HepG2 (cell line): ENCODE results near the gene HEMK1. TPM values are rescaled to one million over a fixed set of nuclear protein-coding genes. Genes with fewer than 3 reads are reported as not detected.

Source experiments
- ATAC-seq: fragments of 200-7000 bp; cut with Tn5 transposase; 3 replicates; pipeline ENCODE4 v1.9.1; 2020; ENCODE audit warnings: mild to moderate bottlenecking, moderate library complexity
- BruUV-seq: library from RNA; stranded (reverse); fragments of 400-500 nt; replicated peaks from 2 replicates; lab custom pipeline; 2021; lab: Mats Ljungman, UMichigan
- CTCF ChIA-PET: fragments of 300-600 bp; formaldehyde crosslinking; extraction: SDS; loops from one replicate; lab custom pipeline; 2021; ENCODE audit warnings: low total read pairs, inconsistent platforms, low intra/inter-chr PET ratio; lab: Yijun Ruan, JAX
- POLR2A ChIA-PET: fragments of 350-600 bp; sonication (Branson Sonifier 250); formaldehyde crosslinking; loops from one replicate; lab custom pipeline; 2020; ENCODE audit warnings: antibody characterized with exemption, inconsistent platforms; lab: Yijun Ruan, JAX
- DNase-seq: peaks from one replicate; pipeline ENCODE4 v3.0.0-alpha.2; 2015; ENCODE audit warnings: low spot score
- FAIRE-seq: peaks from 3 replicates; lab custom pipeline; 2011; peaks lifted over from hg19 to GRCh38; lab: Jason Lieb, UNC
- H2AFZ ChIP-seq: one replicate; pipeline ENCODE4 v1.6.1; 2011; ENCODE audit warnings: low read length, inconsistent platforms
- H3K27ac ChIP-seq: fragments of 300-600 bp; 3 replicates; pipeline ENCODE4 v1.8.0; 2011; ENCODE audit warnings: mixed run types, mild to moderate bottlenecking, mixed read lengths, low read length, inconsistent platforms; ENCODE audit not compliant: insufficient read depth; ENCODE audit errors: extremely low read length
- H3K27me3 ChIP-seq, 2 experiments: fragments of 200-600 bp in 1 of 2; 2 replicates in 1 of 2; 3 replicates in 1 of 2; pipeline versions ENCODE4 v1.6.0 to v1.8.0; 2011; ENCODE audit warnings: low read length in 2 of 2, mild to moderate bottlenecking in 2 of 2, moderate library complexity in 2 of 2, inconsistent platforms in 1 of 2; ENCODE audit not compliant: insufficient read depth in 2 of 2, control insufficient read depth in 1 of 2
- H3K36me3 ChIP-seq, 2 experiments: fragments of 200-600 bp in 1 of 2; replicated peaks in 1 of 2; 2 replicates in 1 of 2; 3 replicates in 1 of 2; pipeline versions ENCODE4 v1.5.1 to v1.8.0; 2011; ENCODE audit warnings: low read length in 2 of 2, inconsistent platforms in 1 of 2; ENCODE audit not compliant: insufficient read depth in 2 of 2, control insufficient read depth in 1 of 2
- H3K4me1 ChIP-seq: 2 replicates; pipeline ENCODE4 v1.5.1; 2012; ENCODE audit warnings: low read length, inconsistent platforms; ENCODE audit not compliant: insufficient read depth
- H3K4me2 ChIP-seq: 2 replicates; pipeline ENCODE4 v1.6.0; 2011; ENCODE audit warnings: low read depth, low read length, inconsistent platforms
- H3K4me3 ChIP-seq, 3 experiments: fragments of 200-600 bp in 1 of 3; sonication (generic), shearing (Covaris generic) in 1 of 3; replicated peaks in 1 of 3; 2 replicates each; pipeline ENCODE4 v1.5.1; 2011 to 2016; ENCODE audit warnings: low read length in 3 of 3, inconsistent platforms in 2 of 3, low read depth in 2 of 3, mild to moderate bottlenecking in 2 of 3, control low read depth in 1 of 3, mixed read lengths in 1 of 3; ENCODE audit not compliant: insufficient read depth in 1 of 3
- H3K79me2 ChIP-seq: one replicate; pipeline ENCODE4 v1.6.1; 2011; ENCODE audit warnings: low read length, inconsistent platforms; ENCODE audit not compliant: insufficient read depth
- H3K9ac ChIP-seq: 2 replicates; pipeline ENCODE4 v1.6.0; 2011; ENCODE audit warnings: mild to moderate bottlenecking, low read depth, low read length, inconsistent platforms; ENCODE audit not compliant: insufficient read depth
- H3K9me3 ChIP-seq: 2 replicates; pipeline ENCODE4 v1.5.1; 2012; ENCODE audit warnings: mild to moderate bottlenecking, low read length
- H4K20me1 ChIP-seq: 2 replicates; pipeline ENCODE4 v1.6.0; 2011; ENCODE audit warnings: inconsistent platforms, mild to moderate bottlenecking, low read length, moderate library complexity; ENCODE audit not compliant: insufficient read depth
- JUND ChIP-seq: sonication (generic); formaldehyde crosslinking; IDR thresholded peaks from 2 replicates; pipeline ENCODE4 v1.8.0; 2022; ENCODE audit warnings: mild to moderate bottlenecking, missing genetic modification reagents
- PAXIP1 ChIP-seq: sonication (generic); formaldehyde crosslinking; conservative IDR thresholded peaks from 2 replicates; pipeline ENCODE4 v1.4.0; 2020; ENCODE audit warnings: mild to moderate bottlenecking, missing genetic modification reagents, moderate library complexity
- POGZ ChIP-seq: sonication (generic); formaldehyde crosslinking; IDR thresholded peaks from 2 replicates; pipeline ENCODE4 v1.4.0; 2020; ENCODE audit warnings: mild to moderate bottlenecking, missing genetic modification reagents
- SIN3B ChIP-seq: fragments of 150-350 bp; IDR thresholded peaks from 2 replicates; pipeline ENCODE4 v1.6.1; 2014; ENCODE audit warnings: low read length
- TCF7 ChIP-seq: sonication (generic); IDR thresholded peaks from 2 replicates; pipeline ENCODE4 v1.6.1; 2016; ENCODE audit warnings: antibody characterized with exemption, low read depth
- TRAFD1 ChIP-seq: sonication (generic); formaldehyde crosslinking; IDR thresholded peaks from 2 replicates; pipeline ENCODE4 v1.5.1; 2020; ENCODE audit warnings: missing genetic modification reagents, mild to moderate bottlenecking, borderline replicate concordance
- ZBTB21 ChIP-seq: sonication (generic); formaldehyde crosslinking; IDR thresholded peaks from 2 replicates; pipeline ENCODE4 v1.4.0; 2020; ENCODE audit warnings: missing genetic modification reagents
- ZEB1 ChIP-seq: IDR thresholded peaks from 2 replicates; pipeline ENCODE4 v1.6.1; 2012; ENCODE audit warnings: mild to moderate bottlenecking, low read depth, inconsistent platforms; ENCODE audit not compliant: insufficient replicate concordance
- ZNF12 ChIP-seq: sonication (generic); formaldehyde crosslinking; IDR thresholded peaks from 2 replicates; pipeline ENCODE4 v1.5.0; 2020; ENCODE audit warnings: missing genetic modification reagents
- ZNF180 ChIP-seq: sonication (generic); formaldehyde crosslinking; IDR thresholded peaks from 2 replicates; pipeline ENCODE4 v1.4.0; 2020; ENCODE audit warnings: low read depth, missing genetic modification reagents, borderline replicate concordance
- ZNF382 ChIP-seq: sonication (generic); formaldehyde crosslinking; IDR thresholded peaks from 2 replicates; pipeline ENCODE4 v1.5.0; 2020; ENCODE audit warnings: missing genetic modification reagents, mild to moderate bottlenecking, borderline replicate concordance
- ZNF746 ChIP-seq: sonication (generic); formaldehyde crosslinking; IDR thresholded peaks from 2 replicates; pipeline ENCODE4 v1.8.0; 2022; ENCODE audit warnings: mild to moderate bottlenecking, missing genetic modification reagents
- ZNF768 ChIP-seq: sonication (generic); formaldehyde crosslinking; IDR thresholded peaks from 2 replicates; pipeline ENCODE4 v1.4.0; 2020; ENCODE audit warnings: missing genetic modification reagents
- WGBS: methylation state at CpG from one replicate; pipeline ENCODE4 v1.1.6; 2017; ENCODE audit warnings: low lambda C conversion rate; 5-methylcytosine and 5-hydroxymethylcytosine counted together
- in situ Hi-C: cut with HindIII; loops from 2 replicates; pipeline ENCODE4 v1.10.0; 2017; ENCODE audit warnings: low pct_unique_long_range_greater_than_20kb; ENCODE audit not compliant: extremely low pct_ligation_motif_present
- intact Hi-C: fragments of 100-400 bp; cut with micrococcal nuclease; formaldehyde crosslinking; loops from one replicate; pipeline ENCODE4 v1.10.0; 2022; ENCODE audit not compliant: unreplicated experiment
- polyA plus RNA-seq, 8 experiments: library from polyadenylated mRNA; depleted of rRNA in 3 of 8; stranded (reverse) in 7 of 8; unstranded in 1 of 8; fragments of >200 nt; fragmentation: Illumina TruSeq in 4 of 8; extraction: Trizol in 4 of 8; gene quantifications; 2 replicates each; pipeline versions ENCODE4 v1.2.1 to v1.2.3, GENCODE V29; 2011 to 2016; ENCODE audit warnings: low read depth in 4 of 8, missing spikeins in 1 of 8, mixed read lengths in 1 of 8; ENCODE audit not compliant: insufficient read depth in 1 of 8
- total RNA-seq, 5 experiments: library from RNA; depleted of rRNA; stranded (reverse); fragments of >200 nt; fragmentation: Illumina TruSeq; extraction: Trizol; gene quantifications; 2 replicates each; pipeline ENCODE4 v1.2.3, GENCODE V29; 2016; ENCODE audit warnings: low read depth in 1 of 5
- TF ChIP-seq, protein P1 (sequence below): IDR thresholded peaks from 2 replicates; pipeline ENCODE4 v1.6.1; 2016
- TF ChIP-seq, protein P2 (sequence below): sonication (generic); formaldehyde crosslinking; IDR thresholded peaks from 2 replicates; pipeline ENCODE4 v1.4.0; 2020; ENCODE audit warnings: mild to moderate bottlenecking, missing genetic modification reagents

The HEMK1 gene
- total and polyA plus RNA-seq, 2 of the 13 experiments (the other 11 are each of a cell fraction or from before 2014, with no cell fraction given), result 9.8 to 12.6 TPM

DNA sequence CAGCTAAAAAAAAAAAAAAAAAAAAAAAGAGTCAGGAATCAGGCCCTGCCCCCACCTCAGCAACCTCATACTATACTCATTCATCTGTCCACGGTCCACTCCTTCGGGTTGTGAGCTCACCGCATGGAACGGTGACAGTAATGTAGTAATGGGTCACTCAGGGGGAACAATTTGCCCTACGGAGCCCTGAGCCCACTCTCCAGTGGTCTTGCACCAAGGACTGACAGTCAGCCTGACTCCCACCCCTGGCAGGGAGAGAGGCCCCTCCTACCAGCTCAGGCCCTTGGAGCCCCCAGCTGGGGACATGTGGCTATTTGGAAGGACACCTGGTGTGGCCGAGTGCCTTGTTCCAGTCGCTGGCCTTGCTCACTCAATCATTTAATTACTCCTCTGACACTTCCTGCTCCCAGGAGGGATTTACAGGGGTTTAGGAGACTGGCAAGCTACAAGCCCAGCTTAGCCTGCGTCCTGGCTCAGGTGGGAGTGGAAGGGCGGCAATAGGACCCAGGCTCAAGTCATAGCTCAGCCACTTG lies 46.0 kb upstream of the HEMK1 start:
- Histone ChIP-seq H3K9ac (no peak overlapping the region), H3K4me2 (no peak overlapping the region), H4K20me1 (no peaks in the 10 kb centered on the region), H2AFZ (no peak overlapping the region), H3K4me3 (no peak overlapping the region), H3K36me3 (no peaks in the 10 kb centered on the region), H3K9me3 (no peaks in the 10 kb centered on the region), H3K27me3 (peaks cover 3 to 21% of the 10 kb centered on the region in 2 experiments; a peak in 3 of 5 replicates), H3K4me1 (no peaks in the 10 kb centered on the region), H3K79me2 (no peaks in the 10 kb centered on the region), H3K27ac (no peak overlapping the region)
- ATAC-seq (no peak), DNase-seq (no peak), FAIRE-seq (no peak)
- no TSS peak for BruUV-seq
- POLR2A ChIA-PET, result no interaction called here
- WGBS, result 43% methylated on average over 6 of the region's 9 CpGs
- intact Hi-C loops, result no loop called here
- in situ Hi-C loops, result no loop called here
- TF ChIP-seq TRAFD1 (CRISPR knock-in tag) (no peak), SIN3B (no peak), PAXIP1 (CRISPR knock-in tag) (no peak), ZNF382 (CRISPR knock-in tag) (no peak), ZBTB21 (CRISPR knock-in tag) (no peak), ZNF12 (CRISPR knock-in tag) (no peak), ZNF746 (CRISPR knock-in tag) (no peak), TCF7 (no peak), ZNF180 (CRISPR knock-in tag) (no peak), JUND (CRISPR knock-in tag) (no peak), ZNF768 (CRISPR knock-in tag) (no peak), ZEB1 (no peak), POGZ (CRISPR knock-in tag) (no peak)
- TF ChIP-seq, protein P1, sequence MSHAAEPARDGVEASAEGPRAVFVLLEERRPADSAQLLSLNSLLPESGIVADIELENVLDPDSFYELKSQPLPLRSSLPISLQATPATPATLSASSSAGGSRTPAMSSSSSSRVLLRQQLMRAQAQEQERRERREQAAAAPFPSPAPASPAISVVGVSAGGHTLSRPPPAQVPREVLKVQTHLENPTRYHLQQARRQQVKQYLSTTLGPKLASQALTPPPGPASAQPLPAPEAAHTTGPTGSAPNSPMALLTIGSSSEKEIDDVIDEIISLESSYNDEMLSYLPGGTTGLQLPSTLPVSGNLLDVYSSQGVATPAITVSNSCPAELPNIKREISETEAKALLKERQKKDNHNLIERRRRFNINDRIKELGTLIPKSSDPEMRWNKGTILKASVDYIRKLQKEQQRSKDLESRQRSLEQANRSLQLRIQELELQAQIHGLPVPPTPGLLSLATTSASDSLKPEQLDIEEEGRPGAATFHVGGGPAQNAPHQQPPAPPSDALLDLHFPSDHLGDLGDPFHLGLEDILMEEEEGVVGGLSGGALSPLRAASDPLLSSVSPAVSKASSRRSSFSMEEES, result no peak
- TF ChIP-seq, protein P2, sequence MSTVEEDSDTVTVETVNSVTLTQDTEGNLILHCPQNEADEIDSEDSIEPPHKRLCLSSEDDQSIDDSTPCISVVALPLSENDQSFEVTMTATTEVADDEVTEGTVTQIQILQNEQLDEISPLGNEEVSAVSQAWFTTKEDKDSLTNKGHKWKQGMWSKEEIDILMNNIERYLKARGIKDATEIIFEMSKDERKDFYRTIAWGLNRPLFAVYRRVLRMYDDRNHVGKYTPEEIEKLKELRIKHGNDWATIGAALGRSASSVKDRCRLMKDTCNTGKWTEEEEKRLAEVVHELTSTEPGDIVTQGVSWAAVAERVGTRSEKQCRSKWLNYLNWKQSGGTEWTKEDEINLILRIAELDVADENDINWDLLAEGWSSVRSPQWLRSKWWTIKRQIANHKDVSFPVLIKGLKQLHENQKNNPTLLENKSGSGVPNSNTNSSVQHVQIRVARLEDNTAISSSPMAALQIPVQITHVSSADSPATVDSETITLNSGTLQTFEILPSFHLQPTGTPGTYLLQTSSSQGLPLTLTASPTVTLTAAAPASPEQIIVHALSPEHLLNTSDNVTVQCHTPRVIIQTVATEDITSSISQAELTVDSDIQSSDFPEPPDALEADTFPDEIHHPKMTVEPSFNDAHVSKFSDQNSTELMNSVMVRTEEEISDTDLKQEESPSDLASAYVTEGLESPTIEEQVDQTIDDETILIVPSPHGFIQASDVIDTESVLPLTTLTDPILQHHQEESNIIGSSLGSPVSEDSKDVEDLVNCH (CRISPR knock-in tag), result no peak
- CTCF ChIA-PET, result no interaction called here
